ENCODE measurements around the gene SYNPR.

The SYNPR gene

GRCh38 chr3:63308072-63308471, 30.0 kb downstream of the SYNPR start:
- no peak for DNase-seq

- no peak for DNase-seq
Measured at GRCh38 chr3:63309768-63310167, 31.7 kb downstream of the SYNPR start.

GRCh38 chr3:63323766-63324165, 45.7 kb downstream of the SYNPR start:
- no peak for DNase-seq

GRCh38 chr3:63324621-63325020, 46.5 kb downstream of the SYNPR start:
- no peak for DNase-seq

- DNase-seq = no peak
Measured at GRCh38 chr3:63325386-63325785, 47.3 kb downstream of the SYNPR start.

- no peak for DNase-seq
Measured at GRCh38 chr3:63328365-63328764, 50.3 kb downstream of the SYNPR start.

- no peak for DNase-seq
Measured at GRCh38 chr3:63331520-63331919, 53.4 kb downstream of the SYNPR start.

- peak; percentile 11 for DNase-seq
Measured at GRCh38 chr3:63333815-63334214, 55.7 kb downstream of the SYNPR start.

- no peak for DNase-seq
Measured at GRCh38 chr3:63338351-63338750, 60.2 kb downstream of the SYNPR start.

- DNase-seq = peak; percentile 93
Measured at GRCh38 chr3:63343674-63344073, 65.6 kb downstream of the SYNPR start.

GRCh38 chr3:63344661-63345060, 66.6 kb downstream of the SYNPR start:
- DNase-seq = peak; percentile 40

GRCh38 chr3:63349583-63350573, 71.8 kb downstream of the SYNPR start:
- DNase-seq = peak; percentile 37

GRCh38 chr3:63351159-63352007, 73.3 kb downstream of the SYNPR start:
- peak; percentile 43 for DNase-seq

GRCh38 chr3:63352008-63352279, 73.8 kb downstream of the SYNPR start:
- DNase-seq = no peak

- no peak for DNase-seq
Measured at GRCh38 chr3:63353383-63353782, 75.3 kb downstream of the SYNPR start.

- no peak for DNase-seq
Measured at GRCh38 chr3:63354160-63354559, 76.1 kb downstream of the SYNPR start.

- DNase-seq = no peak
Measured at GRCh38 chr3:63355809-63356208, 77.7 kb downstream of the SYNPR start.

GRCh38 chr3:63364495-63364894, 86.4 kb downstream of the SYNPR start:
- DNase-seq = no peak

GRCh38 chr3:63364910-63365309, 86.8 kb downstream of the SYNPR start:
- no peak for DNase-seq

GRCh38 chr3:63365671-63366070, 87.6 kb downstream of the SYNPR start:
- DNase-seq = no peak

GRCh38 chr3:63370094-63370493, 92.0 kb downstream of the SYNPR start:
- DNase-seq = no peak

GRCh38 chr3:63383040-63383439, 104.9 kb downstream of the SYNPR start:
- DNase-seq = no peak

GRCh38 chr3:63384382-63384781, 106.3 kb downstream of the SYNPR start:
- no peak for DNase-seq

- DNase-seq = no peak
Measured at GRCh38 chr3:63385629-63386028, 107.5 kb downstream of the SYNPR start.
